Measurements from ENCODE around the gene KIAA0586. TPM values are rescaled to one million over a fixed set of nuclear protein-coding genes. Genes with fewer than 3 reads are reported as not detected.
A peak's percentile ranks its signal among the peaks of the same experiment; 100 is the strongest.
"Not testable (repeated sequence)": the region's sequence is repeated elsewhere in the genome, so short reads cannot be mapped to it uniquely, and the experiment has no call there.

KIAA0586 gene
- total RNA-seq, 1 donor from 2014 or later, result 20.9 TPM

DNA sequence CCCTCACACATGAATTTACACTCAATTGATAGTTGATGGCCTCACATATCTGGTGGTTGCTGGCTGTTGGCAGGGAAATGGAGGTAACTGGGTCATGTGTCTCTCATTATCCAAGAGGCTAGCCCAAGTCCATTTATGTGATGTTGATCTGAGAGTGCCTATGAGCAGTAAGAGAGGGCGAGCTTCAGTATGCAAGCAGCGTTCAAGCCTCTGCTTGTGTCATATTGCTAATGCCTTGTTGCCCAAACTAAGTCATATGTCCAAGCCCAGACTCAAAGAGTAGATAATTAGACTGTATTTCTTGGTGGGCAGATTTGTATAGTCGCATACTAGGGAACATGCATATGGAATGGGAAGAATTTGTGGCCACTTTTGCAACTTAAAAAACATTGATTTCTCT, 126.4 kb downstream of the KIAA0586 start:
- DNase-seq, result no peak

DNA sequence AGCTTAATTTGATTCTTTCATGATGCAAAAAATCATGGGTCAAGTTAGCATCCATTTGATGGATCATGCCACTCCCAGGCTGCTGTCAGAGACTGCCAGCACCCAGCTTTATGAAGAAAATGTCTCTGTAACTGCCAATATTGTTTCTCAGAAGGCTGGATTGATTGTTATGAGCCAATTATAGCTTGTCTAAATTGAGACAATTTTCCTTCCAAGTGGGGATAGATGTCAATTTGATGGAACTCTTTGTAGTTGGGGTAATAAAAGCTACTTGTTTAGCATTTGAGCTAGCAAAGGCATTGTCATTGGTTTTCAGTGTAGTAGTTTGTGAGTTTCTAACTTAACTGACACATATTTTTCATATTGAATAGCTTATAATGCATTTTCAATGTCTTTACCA, 128.1 kb downstream of the KIAA0586 start:
- DNase-seq, result no peak

DNA sequence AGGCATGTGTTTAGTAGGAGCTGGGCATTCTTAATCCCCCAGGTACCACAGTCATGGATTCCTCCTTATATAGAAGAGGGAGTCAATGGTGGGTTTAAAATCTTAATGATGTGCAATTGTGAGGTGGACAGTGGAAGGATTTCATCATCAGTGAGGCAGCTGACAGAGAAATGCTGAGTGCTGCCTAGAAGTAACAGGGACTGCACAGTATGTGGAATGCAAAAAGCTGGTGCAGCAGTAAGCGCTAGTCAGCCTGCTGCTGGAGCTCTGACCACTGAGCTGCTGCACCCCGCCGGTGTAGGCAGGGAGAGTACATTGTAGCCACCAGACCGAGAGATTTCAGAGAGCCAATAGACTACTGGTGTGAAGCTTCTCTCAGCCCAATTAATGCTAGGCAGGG, 129.7 kb downstream of the KIAA0586 start:
- DNase-seq, result no peak

DNA sequence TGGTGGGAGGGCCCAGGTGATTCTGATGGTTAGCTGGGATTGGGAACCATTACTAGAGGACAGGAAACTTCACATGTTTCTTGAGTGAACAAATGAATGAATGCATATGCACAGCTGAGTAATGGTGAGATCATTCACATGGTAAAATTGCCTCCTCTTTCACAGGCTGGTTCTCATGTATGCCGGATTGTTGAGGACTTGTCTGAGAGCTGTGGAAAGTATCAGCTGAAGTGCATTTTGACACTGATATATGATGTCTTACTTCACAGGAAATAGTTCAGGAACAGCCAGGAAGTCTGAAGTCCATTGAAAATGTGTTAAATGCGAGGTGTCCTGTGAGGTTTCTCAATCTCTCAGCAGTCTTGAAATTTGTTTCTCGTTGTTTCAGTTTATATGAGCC, 132.7 kb downstream of the KIAA0586 start:
- DNase-seq, result peak; percentile 50

DNA sequence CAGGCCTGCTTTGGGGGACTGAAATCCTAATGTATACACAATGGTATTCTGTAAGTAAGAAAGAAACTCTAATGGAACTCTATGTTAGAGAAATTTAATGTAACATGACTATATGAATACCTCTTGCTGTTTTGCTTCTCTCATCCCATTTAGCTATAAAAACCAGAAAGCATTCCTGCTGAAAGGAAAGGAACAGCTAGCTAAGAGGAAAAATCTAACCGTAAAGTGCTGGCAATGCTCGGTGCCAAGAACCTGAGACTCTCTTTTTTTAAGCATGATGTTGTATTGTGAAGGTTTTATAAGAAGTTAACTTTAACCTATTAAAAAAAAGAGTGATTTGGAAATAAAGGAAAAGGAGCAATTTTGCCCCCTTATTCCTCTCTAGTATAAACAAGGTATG, 134.6 kb downstream of the KIAA0586 start:
- DNase-seq, result no peak

DNA sequence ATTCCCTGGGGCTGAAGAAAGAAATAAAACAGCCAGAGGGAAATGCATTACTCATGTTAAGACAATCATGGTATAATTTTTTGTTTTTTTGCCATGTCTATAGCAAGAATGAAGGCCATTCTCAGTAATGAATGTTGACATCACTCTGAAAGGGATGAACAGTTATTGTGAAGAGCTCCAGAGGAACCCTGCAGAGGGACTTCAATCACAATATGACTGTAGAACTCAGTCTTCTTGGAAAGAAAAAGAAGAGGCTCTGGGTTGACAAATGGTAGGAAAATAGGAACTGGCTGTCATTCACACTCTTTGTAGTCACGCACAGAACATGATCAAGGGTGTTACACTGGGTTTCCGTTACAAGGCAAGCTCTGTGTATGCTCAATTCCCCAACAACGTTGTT, 136.5 kb downstream of the KIAA0586 start:
- no peak for DNase-seq

DNA sequence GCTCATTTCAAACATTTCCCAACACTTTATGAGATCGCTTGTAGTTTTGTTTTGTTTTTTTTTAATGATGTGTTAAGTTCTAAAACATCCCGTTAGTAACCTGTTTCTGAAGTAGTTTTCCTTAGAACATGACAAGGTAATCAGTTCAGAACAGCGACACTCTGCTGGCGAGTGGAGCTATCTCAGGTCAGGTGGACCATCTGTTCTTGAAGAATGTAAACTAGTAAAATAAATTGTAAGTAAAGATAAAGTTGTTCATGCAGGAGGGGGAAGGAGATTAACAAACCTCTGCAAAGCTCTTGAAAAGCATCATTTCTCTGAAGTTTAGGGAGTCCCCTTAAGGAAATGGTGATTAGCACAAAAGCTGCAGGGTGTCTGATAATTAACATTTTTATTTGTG, 138.3 kb downstream of the KIAA0586 start:
- no peak for DNase-seq

DNA sequence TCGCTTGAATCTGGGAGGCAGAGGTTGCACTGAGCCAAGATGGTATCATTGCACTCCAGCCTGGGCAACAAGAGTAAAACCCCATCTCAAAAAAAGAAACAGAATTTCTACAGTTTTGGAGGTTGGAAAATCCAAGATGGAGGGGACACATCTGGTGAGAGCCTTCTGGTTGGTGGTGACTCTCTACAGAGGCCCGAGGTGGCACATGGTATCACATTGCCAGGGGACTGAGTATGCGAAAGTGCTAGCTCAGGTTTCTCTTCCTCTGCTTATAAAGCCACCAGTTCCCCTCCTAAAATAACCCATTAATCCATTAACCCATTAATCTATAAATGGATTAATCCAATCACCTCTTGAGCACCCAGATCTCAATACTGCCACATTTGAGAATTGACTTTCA, 139.5 kb downstream of the KIAA0586 start:
- DNase-seq, result no peak

DNA sequence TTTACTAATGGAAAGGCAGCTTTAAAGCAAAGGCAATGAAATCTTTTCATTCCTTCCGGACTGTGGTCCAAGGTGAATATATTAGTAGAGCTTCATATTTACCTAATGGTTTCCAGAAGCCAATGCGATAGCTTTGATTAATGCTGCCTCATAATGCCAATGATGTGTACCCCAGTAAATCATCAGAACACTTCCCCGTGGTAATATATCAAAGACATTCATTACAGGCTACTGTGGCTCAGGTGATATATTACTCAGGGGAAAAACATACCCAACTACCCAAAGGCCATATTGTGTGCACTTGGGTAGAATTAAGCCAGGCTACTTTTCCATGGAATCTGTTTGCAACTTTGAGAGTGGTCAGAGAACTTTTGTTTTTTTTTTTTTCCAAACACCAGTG, 140.8 kb downstream of the KIAA0586 start:
- no peak for DNase-seq

DNA sequence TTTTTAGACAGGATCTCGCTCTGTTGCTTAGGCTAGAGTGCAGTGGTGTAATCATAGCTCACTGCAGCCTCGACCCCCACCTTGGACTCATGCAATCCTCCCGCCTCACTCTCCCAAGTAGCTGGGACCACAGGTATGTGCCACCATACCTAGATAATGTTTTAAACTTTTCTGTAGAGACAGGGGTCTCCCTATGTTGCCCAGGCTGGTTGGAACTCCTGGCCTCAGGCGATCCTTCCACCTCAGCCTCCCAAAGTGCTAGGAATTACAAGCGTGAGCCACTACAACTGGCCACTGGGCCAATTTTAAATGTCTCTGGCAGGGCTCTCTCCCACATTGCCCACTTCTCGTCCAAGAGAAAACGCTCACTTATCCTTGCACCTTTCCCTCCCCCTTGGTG, 143.7 kb downstream of the KIAA0586 start:
- DNase-seq, result no peak

DNA sequence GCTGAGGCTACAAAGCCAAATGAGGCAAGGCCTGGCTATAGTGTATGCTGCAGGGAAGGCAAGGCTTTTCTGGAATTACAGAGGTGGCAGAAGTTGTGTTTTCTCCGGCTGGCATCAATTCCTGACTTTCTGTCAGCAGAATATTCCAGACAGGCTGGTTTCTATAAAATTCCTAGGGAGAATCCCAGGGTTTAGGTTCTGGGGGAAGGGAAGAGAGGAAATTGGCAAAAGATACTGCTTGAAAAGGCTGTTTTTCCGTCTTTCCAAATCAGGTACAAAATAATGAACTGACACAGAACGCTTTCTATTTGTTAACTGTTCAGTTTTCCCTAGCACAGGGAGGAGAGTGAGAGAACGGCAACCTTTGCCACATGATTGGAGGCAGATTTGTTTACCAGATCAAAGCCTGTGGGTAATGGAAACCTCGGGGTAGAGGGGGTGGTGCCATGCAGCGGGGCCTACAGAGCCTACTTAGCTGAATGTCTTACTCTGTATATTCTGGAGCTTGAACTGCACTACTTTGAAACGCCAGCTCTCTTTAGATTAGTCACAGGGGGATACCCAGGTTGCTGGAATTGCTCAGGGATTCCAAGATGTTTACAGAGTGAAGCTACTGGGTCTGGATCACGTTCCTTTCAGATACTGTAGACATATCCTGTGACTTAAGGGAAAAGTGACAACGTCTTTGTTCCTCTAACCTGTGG, 144.4 kb downstream of the KIAA0586 start:
- DNase-seq, result peak; percentile 9

DNA sequence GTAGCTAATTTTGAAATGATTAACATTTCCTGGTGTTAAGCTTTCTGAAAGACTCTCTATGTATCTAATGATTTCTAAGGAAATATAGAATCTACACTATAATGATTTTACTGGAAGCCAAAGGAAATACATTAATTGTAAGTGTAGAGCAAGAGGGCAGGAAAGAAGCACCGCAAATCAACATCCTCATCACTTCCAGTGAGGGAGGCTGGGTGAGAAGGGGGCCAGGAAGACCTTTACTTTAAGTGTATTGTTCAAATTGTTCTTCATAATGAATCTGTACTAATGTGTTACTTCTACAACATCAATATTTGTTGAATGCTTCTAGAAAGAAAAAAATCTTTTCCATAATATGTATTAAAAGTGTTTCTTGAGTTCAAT, 144.9 kb downstream of the KIAA0586 start:
- no peak for DNase-seq

DNA sequence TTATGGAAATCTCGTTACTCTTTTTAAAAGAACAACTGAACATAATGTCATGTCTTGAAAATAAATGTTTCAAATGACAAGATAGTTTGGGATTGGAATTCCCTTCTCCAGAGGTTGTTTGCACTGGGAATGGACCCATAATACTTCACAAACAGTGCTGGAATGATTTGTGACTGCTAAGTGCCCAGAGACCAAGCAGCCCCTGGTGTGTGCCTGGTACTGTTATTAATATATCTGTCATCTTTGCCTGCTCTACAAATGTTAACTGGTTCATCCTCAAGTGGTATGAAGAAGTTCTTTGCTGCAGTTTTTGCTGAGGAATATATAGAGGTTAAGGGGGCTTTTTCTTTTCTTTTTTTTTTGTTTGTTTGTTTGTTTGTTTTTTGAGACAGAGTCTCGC, 145.3 kb downstream of the KIAA0586 start:
- DNase-seq, result no peak

DNA sequence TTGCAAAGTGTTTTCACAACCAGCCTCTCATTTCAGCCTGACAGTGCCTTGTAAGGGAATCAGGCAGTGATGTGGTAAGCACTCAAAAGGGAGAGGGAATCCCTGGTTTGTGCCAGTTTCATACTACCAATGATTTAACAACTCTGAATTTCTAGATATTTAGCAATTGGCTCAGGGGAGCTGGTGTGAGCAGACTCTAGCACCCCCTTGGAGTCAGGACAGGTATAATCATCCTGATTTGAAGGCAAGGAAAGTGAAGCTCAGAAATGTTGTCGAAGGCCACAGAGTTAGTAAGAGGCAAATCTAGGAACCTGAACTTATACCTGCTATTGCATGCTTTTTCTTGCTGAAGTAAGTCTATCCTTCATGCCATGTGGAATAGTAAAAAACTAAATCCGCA, 147.1 kb downstream of the KIAA0586 start:
- DNase-seq, result no peak

DNA sequence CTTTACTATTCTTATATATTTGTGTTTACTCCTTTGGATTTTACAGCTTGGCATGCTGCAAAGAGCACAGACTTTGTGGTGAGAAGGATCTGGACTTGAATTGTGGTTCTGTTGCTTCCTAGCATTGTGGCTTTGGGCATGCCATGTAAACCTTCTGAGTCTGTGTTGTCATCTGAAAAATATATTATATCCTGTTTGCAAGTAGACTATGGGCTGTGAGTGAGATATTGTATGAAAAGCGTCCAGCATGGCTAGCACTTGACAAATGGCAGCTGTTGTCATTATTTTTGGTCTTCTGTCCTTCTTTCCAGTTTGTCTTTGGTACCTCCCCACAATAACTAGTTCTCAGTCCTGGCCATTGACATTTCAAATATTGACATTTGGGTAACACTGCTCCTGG, 148.4 kb downstream of the KIAA0586 start:
- no peak for DNase-seq

DNA sequence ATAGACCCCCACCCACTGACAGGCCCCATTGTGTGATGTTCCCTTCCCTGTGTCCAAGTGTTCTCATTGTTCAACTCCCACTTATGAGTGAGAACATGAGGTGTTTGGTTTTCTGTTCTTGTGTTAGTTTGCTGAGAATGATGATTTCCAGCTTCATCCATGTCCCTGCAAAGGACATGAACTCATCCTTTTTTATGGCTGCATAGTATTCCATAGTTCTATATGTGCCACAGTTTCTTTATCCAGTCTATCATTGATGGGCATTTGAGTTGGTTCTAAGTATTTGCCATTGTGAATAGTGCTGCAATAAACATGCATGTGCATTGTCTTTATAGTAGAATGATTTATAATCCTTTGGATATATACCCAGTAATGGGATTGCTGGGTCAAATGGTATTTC, 152.5 kb downstream of the KIAA0586 start:
- DNase-seq, result not testable (repeated sequence)

DNA sequence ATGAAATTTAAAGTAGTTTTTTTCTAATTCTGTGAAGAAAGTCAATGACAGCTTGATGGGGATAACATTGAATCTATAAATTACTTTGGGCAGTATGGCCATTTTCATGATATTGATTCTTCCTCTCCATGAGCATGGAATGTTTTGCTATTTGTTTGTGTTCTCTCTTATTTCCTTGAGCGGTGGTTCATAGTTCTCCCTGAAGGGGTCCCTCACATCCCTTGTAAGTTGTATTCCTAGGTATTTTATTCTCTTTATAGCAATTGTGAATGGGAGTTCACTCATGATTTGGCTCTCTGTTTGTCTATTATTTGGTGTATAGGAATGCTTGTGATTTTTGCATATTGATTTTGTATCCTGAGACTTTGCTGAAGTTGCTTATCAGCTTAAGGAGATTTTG, 153.9 kb downstream of the KIAA0586 start:
- DNase-seq, result not testable (repeated sequence)

DNA sequence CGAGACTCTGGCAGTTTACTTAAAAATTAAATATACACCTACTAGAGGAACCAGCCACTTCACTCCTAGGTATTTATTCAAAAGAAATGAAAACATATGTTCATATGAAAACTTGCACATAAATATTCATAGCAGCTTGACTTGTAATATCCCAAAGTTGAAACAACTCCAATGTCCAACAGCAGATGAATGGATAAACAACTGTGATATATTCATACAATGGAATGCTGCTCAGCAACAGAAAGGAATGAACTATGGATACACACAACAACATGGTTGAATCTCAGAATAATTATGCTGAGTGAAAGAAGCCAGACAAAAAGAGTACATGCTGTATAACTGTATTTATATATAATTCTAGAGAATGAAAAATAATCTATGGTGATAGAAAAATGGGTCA, 156.9 kb downstream of the KIAA0586 start:
- DNase-seq, result no peak

DNA sequence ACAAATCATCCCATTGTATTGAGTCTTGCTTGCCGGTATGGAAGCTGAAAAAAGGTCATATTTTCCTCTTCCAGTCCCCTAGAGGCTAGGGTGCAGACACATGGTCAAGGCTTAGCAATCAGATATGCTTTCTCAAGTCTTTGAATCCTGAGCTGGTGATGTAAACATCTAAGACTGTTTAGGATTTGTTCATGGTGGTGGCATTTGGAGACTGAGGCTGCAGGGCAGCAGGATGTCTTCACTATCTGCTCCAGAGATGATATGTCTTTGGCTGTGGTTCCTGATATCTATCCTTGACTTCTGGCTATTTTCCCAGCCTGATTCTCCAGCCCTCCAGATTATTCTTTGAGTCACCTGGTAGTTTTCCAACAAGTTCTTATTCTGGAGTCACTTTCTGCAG, 159.8 kb downstream of the KIAA0586 start:
- no peak for DNase-seq

DNA sequence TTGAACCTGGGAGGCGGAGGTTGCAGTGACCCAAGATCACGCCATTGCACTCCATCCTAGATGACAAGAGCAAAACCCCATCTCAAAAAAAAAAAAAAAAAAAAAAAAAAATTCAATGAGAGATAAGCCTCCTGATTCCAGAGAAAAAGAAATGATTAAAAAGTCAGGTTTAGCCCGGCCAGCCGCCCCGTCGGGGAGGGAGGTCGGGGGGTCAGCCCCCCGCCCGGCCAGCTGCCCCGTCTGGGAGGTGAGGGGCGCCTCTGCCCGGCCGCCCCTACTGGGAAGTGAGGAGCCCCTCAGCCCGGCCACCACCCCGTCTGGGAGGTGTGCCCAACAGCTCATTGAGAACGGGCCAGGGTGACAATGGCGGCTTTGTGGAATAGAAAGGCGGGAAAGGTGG, 160.8 kb downstream of the KIAA0586 start:
- DNase-seq, result not testable (repeated sequence)

DNA sequence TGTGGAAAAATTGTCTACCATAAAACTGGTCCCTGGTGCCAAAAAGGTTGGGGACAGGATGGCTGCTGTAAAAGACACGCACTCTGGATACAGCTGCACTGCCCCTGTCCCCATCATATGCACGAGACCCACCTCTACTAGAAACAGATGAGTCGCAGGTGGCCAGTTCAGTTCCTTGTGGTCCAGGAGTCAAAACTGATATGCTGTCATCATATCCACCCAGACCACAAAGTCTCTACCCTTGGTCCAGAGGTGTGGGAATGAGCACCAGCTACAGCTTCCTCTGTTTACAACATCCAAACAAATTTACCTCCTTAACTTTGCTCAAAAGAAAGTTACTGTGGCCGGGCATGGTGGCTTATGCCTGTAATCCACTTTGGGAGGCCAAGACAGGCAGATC, 166.5 kb downstream of the KIAA0586 start:
- no peak for DNase-seq

DNA sequence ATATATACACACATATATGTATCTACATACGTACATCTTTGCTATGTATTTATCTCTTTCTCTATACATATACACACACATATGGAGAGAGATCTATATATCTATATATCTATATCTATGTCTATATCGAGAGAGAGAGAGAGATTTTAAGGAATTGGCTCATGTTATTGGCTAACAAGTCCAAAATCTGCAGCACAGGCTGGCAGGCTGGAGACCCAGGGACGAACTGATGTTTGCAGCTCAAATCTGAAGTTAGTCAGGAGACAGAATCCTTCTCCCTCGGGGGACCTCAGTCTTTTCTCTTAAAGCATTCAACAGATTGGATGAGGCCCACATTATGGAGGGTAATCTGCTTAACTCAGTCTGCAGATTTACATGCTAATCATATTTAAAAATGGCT, 169.5 kb downstream of the KIAA0586 start:
- no peak for DNase-seq

DNA sequence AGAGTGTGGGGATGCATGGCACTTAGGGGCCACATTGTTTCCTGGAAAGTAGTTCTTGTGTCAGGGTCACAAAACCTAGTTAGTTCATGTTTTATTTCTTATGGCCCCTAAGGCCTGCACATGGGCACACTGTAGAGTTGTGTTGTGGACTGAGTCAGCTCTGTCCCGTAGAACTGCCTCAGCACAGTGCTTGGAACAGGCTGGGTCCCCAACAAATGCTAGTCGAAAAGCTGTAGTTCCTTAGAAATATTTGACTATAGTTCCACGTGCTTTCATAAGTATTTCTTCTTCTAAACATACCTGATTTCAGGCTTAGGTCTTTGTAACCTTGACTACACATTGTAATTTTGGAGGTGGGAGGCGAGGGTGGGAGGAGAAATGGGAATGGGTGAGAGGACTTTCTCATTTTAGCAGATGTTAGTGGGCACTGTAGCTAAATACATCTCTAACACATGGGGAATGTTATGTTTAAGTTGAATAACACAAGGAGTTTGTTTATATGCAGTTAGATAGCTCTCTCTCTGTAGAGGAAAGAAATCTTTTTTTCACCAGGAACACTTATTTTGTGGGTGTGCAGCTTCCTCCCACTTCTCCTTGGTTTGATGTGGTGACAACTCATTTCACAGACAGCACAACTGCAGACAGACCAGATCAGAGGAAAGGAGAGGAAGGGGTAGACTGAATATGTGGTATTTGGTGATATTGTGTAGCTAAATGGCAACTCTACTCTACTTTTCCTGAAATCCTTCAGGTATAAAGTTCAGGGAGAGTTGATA, 170.7 kb downstream of the KIAA0586 start:
- DNase-seq, result no peak

DNA sequence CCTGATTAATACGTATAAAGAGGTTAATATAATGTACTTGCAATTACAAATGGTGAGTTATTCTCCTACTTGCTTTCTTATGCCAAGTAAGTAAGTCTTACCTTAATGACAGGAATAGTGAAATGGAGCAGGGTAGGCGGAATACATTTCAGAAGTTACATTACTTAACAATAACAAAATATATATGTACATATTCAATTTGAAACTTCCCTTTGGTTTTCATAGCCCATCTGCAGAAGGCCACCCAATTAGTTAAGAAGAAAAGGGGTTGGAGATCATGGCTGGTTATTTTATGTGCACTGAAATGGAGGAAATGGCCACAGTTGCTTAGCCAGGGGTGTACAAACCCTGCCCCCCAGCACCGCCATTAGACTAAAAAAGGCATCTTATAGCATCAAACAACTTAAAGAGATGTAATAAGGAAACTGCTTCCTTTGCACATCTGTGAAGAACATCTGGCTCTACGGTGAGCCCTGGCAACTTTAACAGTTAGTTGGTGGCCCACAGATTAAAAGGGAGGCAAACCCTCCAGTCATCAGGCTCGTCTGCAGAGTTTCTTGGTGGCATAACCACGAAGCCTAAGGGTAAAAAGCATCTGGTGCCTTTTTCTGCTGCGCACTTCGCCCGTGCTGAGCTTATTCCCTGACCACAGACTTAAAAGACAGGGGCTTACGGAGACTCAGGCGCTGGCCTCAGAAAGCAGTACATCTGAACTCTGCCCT, 171.4 kb downstream of the KIAA0586 start:
- no peak for DNase-seq

Data from dermis blood vessel endothelial cell (primary cell).